ENCODE data around the gene ENTPD8.
"Not testable (repeated sequence)": the region's sequence is repeated elsewhere in the genome, so short reads cannot be mapped to it uniquely, and the experiment has no call there.

ENTPD8 gene

GRCh38 chr9:137428841-137429545 lies 12.2 kb downstream of the ENTPD8 start:
- DNase-seq = no peak

GRCh38 chr9:137428311-137428630 lies 12.9 kb downstream of the ENTPD8 start:
- DNase-seq = no peak

- no peak for DNase-seq
Observed at GRCh38 chr9:137427454-137428310, 13.5 kb downstream of the ENTPD8 start.

GRCh38 chr9:137426018-137426681 lies 15.0 kb downstream of the ENTPD8 start:
- DNase-seq = no peak

DNA sequence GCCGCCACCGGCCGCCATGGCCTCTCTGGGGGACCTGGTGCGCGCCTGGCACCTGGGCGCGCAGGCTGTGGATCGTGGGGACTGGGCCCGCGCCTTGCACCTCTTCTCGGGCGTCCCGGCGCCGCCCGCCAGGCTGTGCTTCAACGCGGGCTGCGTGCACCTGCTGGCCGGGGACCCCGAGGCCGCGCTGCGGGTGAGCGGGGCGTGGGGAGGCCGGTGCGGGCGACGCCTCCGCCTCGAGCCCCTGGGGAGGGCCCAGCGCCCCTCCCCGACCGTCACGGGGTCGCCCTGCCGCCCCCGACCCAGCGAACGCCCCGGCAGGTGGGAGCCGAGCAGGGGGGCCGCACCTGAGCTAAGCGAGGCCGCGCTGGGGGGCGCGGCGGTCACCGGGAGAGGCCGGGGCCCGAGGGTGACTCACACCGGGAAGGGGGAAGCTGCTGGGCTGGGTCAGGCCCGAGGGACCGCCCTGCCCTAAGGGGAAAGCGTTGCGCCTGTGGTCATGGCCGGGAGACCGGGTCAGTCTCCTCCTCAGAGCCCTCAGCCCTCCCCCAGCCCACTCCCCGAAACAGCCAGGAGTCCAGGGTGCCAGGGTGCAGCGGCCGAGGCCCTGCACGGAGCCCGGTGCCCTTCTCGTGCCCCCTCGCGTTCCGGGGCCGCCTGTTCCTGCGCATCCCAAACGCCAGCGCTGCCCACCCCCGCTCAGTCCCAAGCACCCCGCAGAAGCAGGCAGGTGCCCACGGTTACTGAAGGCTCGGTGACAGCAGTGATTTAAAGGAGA lies 17.5 kb downstream of the ENTPD8 start:
- DNase-seq = no peak

DNA sequence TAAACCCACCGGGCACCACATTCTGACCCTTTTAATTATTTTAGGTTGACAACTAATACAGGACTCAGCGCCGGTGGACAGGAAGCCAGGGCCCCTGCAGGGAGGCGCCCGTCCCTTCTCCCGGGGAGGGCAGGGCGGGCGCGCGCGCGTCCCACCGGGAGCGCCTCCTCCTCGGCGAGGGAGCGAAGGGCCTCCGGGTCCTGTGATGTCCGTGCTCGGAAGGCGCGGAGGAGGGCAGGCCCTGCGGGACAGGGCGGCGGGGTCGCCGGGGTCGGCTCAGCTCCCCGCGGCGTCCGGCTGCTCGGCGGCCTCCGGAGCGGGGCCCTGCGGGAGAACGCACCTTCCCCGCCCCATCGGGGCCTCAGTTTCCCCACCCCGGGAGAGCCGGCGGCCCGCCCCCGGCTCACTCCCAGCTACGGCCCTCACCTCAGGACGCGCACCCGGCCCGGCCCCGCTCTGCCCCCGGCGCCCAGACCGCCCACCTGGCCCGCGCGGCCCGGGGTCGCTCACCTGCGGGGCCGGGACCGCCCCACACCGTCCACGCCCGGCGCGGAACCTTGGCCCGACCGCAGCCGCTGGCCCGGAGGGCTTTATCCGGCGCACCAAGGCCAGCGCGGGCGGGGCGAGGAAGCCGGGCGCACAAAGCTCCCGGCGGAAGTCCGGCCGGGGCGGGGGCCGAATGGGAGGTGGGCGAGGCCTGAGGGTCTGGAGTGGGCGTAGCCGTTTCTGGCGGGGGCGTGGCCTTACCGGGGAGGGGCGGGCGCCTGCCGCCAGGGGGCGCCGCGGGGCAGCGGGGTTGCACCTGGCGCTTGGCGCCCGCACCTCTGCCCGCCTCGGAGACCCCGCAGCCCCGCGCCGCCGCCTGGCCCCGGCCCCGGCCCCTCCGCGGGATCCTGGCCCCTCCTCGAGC lies 18.3 kb downstream of the ENTPD8 start, which contains the start of the genes EXD3 and NOXA1:
TSS of gene EXD3 (minus strand) at position 559 of the 910 bp plus-strand sequence. CDS start 27,805 bp downstream, outside the sequence.
TSS of gene NOXA1 (plus strand) at position 790 of the 910 bp plus-strand sequence. CDS start 137 bp downstream, outside the sequence.
- DNase-seq = peak; percentile 81

- DNase-seq = no peak
Observed at GRCh38 chr9:137421838-137422603, 19.1 kb downstream of the ENTPD8 start.

- no peak for DNase-seq
Observed at GRCh38 chr9:137417161-137418021, 23.8 kb downstream of the ENTPD8 start.

DNA sequence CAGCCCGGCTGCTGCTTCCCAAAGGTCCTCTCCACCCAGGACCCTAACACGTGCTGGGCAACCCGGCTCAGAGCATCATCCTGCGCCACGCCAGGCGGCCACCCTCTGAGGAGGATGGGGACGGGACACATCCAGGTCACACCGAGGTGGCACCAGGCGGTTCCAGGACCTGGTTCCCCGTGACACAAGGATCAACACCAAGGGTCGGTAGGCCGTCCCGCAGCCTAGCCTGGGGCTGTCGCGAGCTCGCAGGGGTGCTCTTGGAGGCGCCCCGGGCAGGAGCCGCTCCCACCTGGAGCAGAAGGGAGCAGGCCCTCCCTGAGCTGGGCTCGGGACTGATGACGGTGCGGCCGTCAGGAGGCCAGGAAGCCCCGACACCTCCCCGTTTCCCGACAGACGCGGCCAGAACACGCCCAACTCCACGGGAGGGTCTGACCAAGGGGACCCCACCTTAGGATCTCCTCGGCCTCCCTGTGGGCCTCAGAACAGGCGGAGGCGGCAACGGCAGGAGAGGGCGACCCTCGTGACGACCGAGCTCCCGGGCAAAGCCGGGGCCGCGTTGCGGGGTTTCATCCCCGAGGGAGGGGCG lies 24.5 kb downstream of the ENTPD8 start:
- no peak for DNase-seq

- DNase-seq = no peak
Observed at GRCh38 chr9:137416006-137416562, 25.1 kb downstream of the ENTPD8 start.

DNA sequence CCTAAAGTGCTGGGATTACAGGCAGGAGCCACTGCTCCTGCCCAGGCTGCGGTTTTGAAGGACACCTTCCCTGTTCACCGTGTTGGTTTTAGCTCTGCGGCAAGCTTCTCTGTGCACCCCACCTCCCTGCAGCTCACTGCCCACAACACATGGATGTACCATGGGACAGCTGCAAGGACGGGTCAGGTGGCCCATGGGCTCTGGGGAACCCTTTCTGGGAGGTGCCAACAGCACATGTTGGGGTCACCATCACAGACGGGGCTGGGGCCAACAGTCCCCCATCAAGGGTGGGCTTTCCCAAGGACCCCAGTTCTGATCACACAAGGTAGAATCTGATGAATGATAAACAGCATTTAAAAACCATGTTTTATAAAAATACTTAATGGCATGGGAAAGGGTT lies 25.7 kb downstream of the ENTPD8 start:
- no peak for DNase-seq

DNA sequence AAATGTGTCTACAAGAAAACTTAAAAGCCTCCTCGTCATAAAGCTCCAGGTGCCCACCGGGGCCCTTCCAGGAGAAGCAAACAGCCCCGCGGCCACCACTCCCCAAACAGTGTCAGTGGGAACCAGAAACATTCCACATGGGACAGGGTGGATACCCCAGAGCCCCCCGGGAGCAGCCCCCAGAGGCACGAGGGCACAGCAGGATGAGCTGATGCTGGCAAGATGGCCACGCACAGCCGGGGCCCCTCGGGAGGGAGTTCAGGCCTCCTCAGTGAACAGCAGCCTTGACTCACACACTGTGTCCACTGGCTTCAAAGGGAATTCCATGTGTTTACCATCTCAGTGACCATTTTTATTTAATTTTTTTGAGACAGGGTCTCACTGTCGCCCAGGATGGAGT lies 28.7 kb downstream of the ENTPD8 start:
- DNase-seq = no peak

GRCh38 chr9:137411645-137412380 lies 29.3 kb downstream of the ENTPD8 start:
- DNase-seq = no peak

DNA sequence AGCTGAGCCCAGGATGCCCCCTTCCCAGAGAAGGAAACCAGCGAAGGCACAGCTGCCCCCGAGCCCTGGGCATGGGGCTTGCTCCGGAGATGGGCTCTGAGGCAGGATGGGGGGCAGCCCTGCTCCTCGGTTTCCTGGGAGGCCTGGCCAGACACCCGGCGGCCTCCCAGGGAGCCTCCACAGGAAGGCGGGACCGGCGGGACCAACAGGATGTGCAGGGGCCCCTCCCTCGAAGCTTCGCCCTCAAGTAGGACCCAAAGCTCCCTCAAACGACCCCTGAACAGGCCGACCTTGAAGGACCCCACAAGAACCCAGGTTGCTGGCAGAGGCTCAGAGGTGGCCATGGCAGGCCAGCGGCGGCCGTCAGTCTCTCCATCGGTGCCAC lies 29.9 kb downstream of the ENTPD8 start:
- DNase-seq = no peak

- DNase-seq = no peak
Observed at GRCh38 chr9:137410891-137411249, 30.3 kb downstream of the ENTPD8 start.

DNA sequence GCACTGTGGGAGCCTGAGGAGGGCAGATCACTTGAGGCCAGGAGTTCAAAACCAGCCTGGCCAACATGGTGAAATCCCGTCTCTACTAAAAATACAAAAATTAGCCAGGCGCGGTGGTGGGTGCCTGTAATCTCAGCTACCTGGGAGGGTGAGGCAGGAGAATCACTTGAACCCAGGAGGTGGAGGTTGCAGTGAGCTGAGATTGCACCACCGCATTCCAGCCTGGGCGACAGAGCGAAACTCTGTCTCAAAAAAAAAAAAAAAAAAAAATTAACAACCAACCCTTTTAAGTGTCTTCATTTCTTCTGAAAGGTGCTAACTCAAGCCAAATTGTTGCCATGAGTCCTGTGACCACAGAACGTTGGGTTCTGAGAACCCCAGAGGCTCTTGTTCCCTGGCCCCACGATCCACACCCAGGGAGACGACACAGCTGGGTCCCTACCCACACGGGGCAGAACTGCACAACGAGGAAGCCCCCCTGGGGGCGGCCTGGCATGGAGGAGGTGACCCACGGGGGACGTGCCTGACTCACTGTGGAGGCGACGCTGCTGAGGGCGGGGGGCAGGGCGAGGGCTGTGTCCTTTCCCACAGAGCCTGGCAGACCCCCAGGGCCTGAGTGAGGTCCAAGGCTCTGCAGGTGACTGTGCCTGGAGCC lies 30.8 kb downstream of the ENTPD8 start:
- DNase-seq = not testable (repeated sequence)

DNA sequence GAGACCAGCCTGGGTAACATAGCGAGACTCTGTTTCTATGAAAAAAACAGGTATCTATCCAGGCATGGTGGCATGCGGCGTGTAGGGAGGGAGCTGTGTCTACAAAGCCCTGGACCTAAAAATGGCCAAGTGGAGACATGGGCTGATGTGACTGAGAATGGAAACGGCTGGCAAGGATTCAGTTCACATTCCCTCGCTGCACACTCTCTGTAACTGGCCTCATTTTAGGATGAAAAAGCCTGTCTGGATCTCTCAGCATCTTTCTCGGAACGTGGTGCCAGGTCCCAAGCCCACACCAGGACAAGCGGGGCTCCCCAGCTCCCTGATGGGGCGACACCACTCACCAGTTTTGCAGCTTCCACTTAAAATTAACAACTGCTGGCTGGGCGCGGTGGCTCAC lies 31.6 kb downstream of the ENTPD8 start:
- DNase-seq = no peak
